Aorta (tissue), 5 donors: ENCODE results near the gene MSX2. TPM values are rescaled to one million over a fixed set of nuclear protein-coding genes. Genes with fewer than 3 reads are reported as not detected.

ENCODE experiments used
- ATAC-seq: fragments of 200-7000 bp; cut with Tn5 transposase; one replicate; pipeline ENCODE4 v1.9.1; 2022; ENCODE audit warnings: moderate library complexity; ENCODE audit not compliant: low FRiP score
- DNase-seq, 2 donors: peaks; one replicate each; pipeline ENCODE4 v3.0.0-alpha.2; 2020
- H3K27ac ChIP-seq, 2 donors: one replicate each; pipeline ENCODE4 v1.5.1; 2013; ENCODE audit warnings: low read length in 2 of 2, mild to moderate bottlenecking in 2 of 2, moderate library complexity in 2 of 2, control low read depth in 1 of 2, inconsistent platforms in 1 of 2, low read depth in 1 of 2
- H3K27me3 ChIP-seq, 2 donors: one replicate each; pipeline ENCODE4 v1.6.1; 2013; ENCODE audit warnings: control low read depth in 1 of 2, low read length in 1 of 2, mild to moderate bottlenecking in 1 of 2, moderate library complexity in 1 of 2; ENCODE audit not compliant: insufficient read depth in 2 of 2, control insufficient read depth in 1 of 2
- H3K36me3 ChIP-seq, 2 donors: one replicate each; pipeline ENCODE4 v1.6.1; 2013; ENCODE audit warnings: control low read depth in 1 of 2, low read length in 1 of 2, mild to moderate bottlenecking in 1 of 2; ENCODE audit not compliant: insufficient read depth in 2 of 2, control insufficient read depth in 1 of 2
- H3K4me1 ChIP-seq, 2 donors: one replicate each; pipeline ENCODE4 v1.6.1; 2013; ENCODE audit warnings: low read length in 2 of 2, control low read depth in 1 of 2, mild to moderate bottlenecking in 1 of 2, moderate library complexity in 1 of 2; ENCODE audit not compliant: insufficient read depth in 2 of 2, control insufficient read depth in 1 of 2
- H3K4me3 ChIP-seq, 2 donors: one replicate each; pipeline ENCODE4 v1.5.1; 2013; ENCODE audit warnings: low read length in 2 of 2, control low read depth in 1 of 2, mild to moderate bottlenecking in 1 of 2
- H3K9me3 ChIP-seq: one replicate; pipeline ENCODE4 v1.6.1; 2013; ENCODE audit warnings: mild to moderate bottlenecking, low read length; ENCODE audit not compliant: control insufficient read depth
- WGBS, 2 donors: extraction: QIAGEN DNeasy Blood & Tissue Kit; methylation state at CpG; one replicate each; pipeline ENCODE4 v1.1.7; 2013; 5-methylcytosine and 5-hydroxymethylcytosine counted together
- intact Hi-C, 2 donors: fragments of 100-400 bp; cut with DNase I; formaldehyde crosslinking; loops; one replicate each; pipeline versions ENCODE4 v1.14.2 to v1.15.0; 2022
- microRNA-seq, 2 donors: library from miRNA; unstranded; fragments of <30 nt; microRNA quantifications; one replicate each; pipeline ENCODE4 v1.2.0, GENCODE V29; 2020
- polyA plus RNA-seq, 2 donors: library from polyadenylated mRNA; stranded (reverse); fragments of 200-250 nt; gene quantifications; one replicate each; pipeline ENCODE4 v1.2.3, GENCODE V29; 2013
- total RNA-seq, 2 donors: library from RNA; stranded (reverse); fragmentation: NEBNext Ultra II Directional; extraction: Animal tissue kit (Norgen Biotek cat#: 25700); gene quantifications; one replicate each; pipeline ENCODE4 v1.2.1, GENCODE V29; 2021
- donor health status: healthy with polysubstance abuse.
- donor health status: Bipolar disorder and iron deficiency.
- donor health status: DM: no; HTN: no; CAD: no.
- donor health status: DM: no; HTN: no; CAD: no.
- donor health status: DM: yes; HTN: yes; CAD: no.

MSX2 gene
- total and polyA plus RNA-seq, 4 donors, result 0.82 to 2.9 (median 1.1) TPM

DNA sequence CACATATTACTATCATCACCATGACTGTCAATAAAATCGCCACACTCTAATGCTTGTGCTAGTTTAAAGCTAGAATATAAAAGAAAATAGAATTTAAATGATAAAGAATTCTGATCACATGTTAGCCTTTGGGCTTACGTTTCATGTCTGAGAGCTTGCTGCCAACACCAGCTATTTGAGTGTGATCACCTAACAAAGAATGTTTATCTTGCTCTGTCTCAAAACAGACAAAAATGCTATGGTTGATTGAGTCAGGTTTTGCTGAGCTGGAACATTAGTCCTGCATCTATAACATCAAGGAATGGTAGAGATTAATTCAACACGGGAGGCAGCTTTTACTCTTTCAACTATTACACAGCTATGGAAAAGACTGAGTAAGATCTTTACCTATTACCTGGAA, 50.7 kb downstream of the MSX2 start:
- no peak for ATAC-seq
- no peaks in the 10 kb centered on the region for H3K27me3 ChIP-seq
- H3K36me3 ChIP-seq, result no peaks in the 10 kb centered on the region
- no peak for DNase-seq
- peaks cover 6% of the 10 kb centered on the region for H3K9me3 ChIP-seq
- WGBS, 2 donors, result 50 to 54% methylated on average over 3 of the region's 3 CpGs
- no peak overlapping the region for H3K27ac ChIP-seq
- no peak overlapping the region for H3K4me3 ChIP-seq
- intact Hi-C loops, result no loop called here
- no peaks in the 10 kb centered on the region for H3K4me1 ChIP-seq

DNA sequence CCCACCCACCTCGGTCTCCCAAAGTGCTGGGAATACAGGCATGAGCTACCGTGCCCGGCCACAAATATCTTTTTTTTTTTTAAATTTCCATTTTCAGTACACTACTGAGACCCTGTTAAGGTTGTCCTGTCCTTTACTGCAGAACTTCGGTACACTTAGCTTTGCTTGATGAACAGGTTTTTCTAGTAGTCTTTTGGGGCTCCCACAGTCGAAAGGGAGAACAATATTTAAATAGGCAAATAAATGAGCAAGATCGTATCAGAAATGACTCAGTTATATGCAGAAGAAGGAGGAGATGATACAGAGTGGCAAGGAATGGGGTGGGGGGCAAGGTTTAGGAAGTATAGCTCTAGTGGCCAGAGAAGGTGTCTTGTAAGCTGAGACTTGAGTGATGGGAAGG, 52.7 kb downstream of the MSX2 start:
- peaks cover 7% of the 10 kb centered on the region for H3K9me3 ChIP-seq
- no peak for ATAC-seq
- no peaks in the 10 kb centered on the region for H3K36me3 ChIP-seq
- no peaks in the 10 kb centered on the region for H3K4me1 ChIP-seq
- H3K4me3 ChIP-seq, result no peak overlapping the region
- WGBS, 2 donors, result 68 to 79% methylated on average over 6 of the region's 6 CpGs
- no peaks in the 10 kb centered on the region for H3K27me3 ChIP-seq
- H3K27ac ChIP-seq, result no peak overlapping the region
- intact Hi-C loops, result no loop called here
- DNase-seq, result no peak

DNA sequence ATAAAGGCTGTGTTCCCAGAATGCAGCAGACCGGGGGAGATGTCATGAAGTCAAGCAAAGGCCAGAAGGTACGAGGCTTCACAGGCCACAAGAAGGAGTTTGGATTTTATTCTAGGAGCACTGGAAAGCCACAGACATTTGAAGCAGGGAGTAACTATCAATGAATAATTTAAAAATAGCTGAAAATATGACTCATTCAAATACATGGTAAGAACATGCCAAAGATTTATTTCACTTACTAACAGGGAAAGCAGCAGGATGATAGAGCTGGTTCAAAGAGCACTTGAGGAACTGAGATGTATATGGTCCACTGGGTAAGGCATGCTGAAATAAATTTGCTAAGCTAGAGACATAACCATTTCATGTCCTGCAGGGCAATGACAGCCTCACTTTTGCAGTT, 53.2 kb downstream of the MSX2 start:
- Histone ChIP-seq H3K9me3 (peaks cover 4% of the 10 kb centered on the region), H3K27me3 (no peaks in the 10 kb centered on the region), H3K36me3 (no peaks in the 10 kb centered on the region), H3K27ac (no peak overlapping the region), H3K4me1 (no peaks in the 10 kb centered on the region), H3K4me3 (no peak overlapping the region)
- whole genome bisulfite sequencing, 2 donors, result 58 to 59% methylated on average over 2 of the region's 2 CpGs
- DNase-seq, result no peak
- intact Hi-C loops, result no loop called here
- ATAC-seq, result no peak

Small RNAs within 50 kb of the gene (microRNA-seq; reads per million reads assigned to microRNA genes)
- 2.0 to 3.0 reads per million in 2 donors for gene MIR4634
